Hindlimb muscle (tissue), 1 donor: ENCODE data around the gene PHLDB2. TPM values are rescaled to one million over a fixed set of nuclear protein-coding genes. Genes with fewer than 3 reads are reported as not detected.

Experiments used
- DNase-seq: peaks from one replicate; pipeline ENCODE4 v3.0.0-alpha.2; 2013
- polyA plus RNA-seq: library from polyadenylated mRNA; unstranded; fragments of 120-200 nt; gene quantifications from one replicate; pipeline ENCODE4 v1.2.1, GENCODE V29; 2013; ENCODE audit not compliant: insufficient read length

The PHLDB2 gene
- polyA plus RNA-seq, 1 donor = 50.5 TPM

DNA sequence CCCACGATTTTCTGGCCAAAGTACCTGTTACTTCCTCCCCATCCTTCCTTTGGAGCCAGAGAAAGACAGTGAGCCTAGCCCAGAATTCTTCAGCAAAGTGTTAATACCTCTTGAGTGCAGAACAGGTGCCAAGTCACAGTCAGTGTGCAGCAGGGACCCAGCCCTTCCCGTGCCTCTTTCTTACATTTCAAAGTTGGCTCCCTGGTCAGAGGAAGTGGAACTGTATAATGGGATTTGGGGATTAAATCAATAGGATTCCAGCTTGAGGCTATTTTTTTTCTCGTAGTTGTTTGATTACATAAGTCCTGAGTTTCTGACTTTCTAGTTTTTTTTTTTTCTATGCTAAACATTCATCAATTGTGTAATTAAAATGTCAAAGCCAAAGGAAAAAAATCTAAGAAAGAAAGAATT is 67.2 kb downstream of the PHLDB2 start:
- no peak for DNase-seq

DNA sequence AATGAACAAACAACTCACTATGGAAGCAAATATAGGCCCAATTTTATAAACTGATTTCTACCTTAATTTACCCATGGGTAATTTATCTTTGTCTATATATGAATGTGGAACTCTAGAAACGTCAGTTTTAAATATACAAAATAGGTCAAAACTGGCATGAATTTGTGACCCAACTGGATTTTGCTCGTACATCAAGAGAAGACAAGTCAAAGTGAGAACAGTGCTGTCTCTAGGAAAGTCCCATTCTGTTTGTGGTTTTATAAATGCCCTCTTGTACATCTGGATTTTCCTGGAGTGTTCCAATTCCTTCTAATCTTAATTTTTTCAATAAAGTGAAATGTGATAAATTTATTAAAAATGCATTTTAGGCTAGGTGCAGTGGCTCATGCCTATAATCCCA is 69.5 kb downstream of the PHLDB2 start:
- no peak for DNase-seq

DNA sequence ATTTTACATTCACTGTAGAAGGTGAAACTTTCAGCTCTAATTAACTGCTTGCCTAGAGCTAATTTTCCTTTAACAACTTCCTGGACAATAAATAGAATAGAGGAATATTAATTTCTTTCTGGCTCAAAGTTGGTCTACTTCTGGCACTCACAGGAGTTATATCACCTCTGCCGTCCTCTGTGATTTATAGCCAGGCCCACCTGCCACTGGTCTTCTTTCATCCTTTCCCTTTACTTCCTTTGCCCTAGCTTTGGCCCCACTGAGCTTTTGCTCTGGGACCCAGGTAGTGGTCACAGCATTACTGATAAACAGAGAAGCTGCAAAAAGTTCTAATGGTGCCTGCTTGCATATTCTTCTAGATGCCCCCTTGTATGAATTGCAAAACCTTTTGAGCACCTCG is 70.4 kb downstream of the PHLDB2 start:
- no peak for DNase-seq

DNA sequence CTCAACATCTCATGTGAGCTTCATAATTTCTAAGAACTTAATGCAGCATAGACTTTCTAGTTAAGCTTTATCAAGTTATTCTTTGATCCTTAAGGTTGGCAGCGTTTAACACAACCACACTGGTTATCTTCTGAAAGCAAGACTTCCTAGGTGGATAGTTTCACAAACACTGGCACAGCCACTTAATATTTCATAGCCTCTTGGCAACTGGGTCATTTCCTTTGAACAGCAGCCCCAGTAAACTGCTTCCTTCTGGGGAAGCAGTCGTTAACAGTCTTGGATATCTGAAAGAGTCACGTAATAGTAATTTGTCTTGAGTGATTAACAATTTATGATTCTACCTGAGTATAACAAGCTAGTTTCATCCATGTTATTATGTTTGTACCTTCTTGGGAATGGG is 73.9 kb downstream of the PHLDB2 start:
- DNase-seq = no peak

DNA sequence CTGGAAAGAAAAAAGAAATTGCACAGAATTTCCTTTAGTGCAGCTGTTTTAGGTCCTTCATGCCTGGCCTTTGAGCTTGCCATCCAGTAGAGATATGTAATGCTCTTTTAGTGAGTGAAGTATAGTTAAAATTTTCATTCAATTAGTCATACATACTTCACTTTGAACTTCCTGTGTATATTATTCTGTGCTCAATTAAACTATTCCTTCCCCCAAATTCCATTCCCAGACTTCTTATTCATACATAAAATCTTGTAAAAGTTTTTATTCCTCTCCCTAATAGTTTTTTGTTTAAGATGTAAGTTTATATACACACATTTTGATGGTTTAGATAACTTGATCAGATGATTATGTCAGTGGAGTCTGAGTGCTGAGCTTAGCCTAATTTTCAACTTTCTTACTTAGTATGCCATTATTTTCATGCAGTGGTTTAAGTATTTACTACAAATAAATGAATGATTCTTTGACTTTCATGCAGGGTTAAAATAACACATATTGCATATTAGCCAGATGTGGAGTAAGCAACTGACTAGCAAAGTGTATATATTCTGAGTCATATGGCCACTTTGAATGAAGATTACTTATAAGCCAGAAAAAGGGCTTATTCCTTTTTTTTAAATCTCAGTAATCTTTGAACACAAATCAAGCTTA is 77.3 kb downstream of the PHLDB2 start:
- no peak for DNase-seq

DNA sequence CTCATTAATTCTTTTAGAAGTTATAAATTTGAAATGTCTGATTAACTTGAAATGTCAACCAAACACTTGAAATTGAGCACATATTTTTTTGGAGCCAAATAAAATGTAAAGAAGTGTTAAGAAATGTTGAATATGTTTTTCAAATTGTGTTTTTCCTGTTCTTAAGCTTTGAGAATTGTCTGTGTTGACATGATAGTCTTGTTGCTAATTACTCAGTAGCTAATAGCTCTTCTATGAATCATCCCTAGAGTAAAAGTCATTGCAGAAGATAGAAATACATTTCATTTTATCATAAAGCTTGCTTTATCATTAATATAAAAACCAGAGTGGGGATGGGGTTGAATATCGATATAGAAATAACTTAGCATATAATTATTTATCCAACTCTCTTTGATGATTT is 77.9 kb downstream of the PHLDB2 start:
- no peak for DNase-seq

DNA sequence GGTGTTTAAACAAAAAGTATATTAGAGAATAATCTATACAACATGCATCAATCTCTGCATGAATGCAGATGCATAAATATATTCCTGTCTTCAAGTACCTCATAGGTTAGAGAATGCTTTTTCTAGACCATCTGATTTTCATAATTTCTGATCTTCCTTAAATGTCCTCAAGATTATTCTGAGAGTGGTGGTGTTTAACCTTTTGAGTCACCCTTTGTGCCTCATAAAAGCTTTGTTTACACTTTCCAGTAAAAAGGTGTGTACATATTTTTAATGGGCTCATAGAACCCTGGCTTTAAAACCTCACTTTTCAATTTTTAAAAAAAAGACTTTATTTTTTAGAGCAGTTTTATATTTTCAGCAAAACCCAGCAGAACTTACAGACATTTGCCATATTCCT is 78.8 kb downstream of the PHLDB2 start:
- no peak for DNase-seq

DNA sequence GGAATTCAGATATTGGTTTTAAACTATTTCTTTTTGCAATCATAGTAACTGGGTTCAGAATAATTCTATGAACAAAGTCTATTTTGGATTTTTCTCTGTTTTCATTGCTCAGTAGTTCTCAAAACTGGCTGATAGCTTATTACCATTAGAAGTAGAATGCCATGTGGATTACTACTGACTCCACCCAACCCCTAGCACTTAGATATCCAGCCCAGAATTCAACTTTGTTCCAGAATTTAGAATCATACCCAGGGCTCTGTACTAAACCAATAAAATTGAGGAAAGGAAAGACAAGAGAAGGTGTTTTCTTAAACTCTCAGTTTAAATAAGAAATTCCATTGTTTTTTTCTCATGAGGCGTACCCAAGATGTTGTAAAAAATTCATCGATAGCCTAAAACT is 80.8 kb downstream of the PHLDB2 start:
- DNase-seq = no peak

DNA sequence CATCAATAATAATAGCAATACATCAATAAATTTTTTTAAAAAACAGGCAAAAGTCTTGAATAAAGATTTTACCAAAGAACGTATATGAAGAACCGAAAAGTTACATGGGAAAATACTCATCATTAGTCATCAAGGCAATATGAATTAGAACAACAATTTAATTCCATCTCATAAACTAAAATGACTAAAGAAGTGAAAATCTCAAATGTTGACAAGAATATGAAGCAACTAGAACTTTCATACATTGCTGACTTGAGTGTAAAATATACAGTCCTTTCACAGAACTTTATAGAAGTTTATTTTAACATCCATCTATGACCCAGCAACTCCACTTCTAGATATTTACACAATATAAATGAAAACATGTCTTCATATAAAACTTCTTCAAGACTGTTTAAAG is 84.5 kb downstream of the PHLDB2 start:
- DNase-seq = no peak

DNA sequence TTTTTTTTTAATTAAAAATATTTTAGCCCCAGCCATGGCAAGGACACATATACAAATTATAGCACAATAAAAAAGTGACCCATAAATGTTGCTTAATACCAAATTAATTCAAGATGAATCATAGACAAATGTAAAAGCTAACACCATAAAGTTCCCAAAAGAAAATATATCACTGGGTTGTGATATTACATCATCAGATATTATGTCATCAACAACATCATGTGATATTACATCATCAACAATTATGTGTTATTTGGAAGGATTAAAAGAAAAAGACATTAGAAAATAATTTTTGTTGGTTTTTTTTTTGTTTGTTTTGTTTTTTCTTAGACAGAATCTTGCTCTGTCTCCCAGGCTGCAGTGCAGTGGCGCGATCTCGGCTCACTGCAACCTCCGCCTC is 85.3 kb downstream of the PHLDB2 start:
- no peak for DNase-seq

DNA sequence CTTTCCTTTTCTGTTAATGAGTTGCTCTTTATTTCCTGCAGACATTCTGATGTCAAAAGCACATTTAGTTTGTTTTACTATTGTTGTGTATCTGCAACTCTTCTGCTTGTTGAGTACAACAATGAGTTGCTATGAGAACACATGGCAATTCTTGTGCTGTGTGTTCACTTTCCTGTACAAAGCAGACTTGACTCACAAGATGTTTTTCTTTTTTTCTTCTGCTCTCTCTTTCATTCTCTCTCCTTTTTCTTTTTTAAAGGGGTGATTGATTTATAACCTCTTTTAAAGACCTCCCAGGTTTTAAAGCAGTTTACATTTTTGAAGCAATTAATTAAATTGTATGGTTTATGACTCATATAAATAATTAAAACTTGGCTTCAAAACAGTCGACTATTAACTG is 88.2 kb downstream of the PHLDB2 start:
- no peak for DNase-seq

DNA sequence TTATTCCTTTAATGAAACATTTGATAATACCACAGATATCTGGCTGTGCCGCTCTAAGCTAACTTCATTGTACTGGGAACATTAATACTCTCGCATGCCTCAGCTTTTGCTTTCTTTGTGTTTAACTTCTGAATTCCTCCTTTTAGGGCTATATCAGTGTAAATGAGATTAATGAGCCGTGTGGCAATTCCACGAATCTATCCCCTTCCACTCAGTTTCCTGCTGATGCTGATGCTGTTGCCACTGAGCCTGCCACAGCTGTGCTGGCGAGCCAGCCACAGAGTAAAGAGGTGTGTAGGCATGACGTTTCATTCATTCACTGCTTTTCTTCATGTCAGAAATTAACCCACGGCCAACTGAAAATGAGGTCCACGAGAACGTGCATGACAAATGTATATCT is 89.7 kb downstream of the PHLDB2 start:
- DNase-seq = no peak

DNA sequence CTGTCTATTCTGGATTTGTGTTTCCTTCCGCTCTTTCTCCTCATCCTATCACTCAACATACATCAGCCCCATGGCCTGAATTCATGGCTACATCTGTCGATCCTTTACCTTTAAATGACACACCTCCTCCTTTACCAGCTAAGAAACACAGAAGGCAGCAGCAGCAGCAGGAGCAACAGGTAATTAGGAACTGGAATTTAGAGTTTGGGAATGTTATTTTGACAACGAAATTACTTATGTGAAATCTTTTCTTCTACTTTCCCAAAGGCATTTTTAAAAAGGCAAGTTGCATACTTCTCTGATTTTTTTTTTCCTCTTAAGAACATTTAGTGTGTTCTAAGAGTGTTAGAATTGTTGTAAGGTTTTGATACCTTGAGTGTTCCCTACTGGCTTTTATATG is 90.6 kb downstream of the PHLDB2 start:
- no peak for DNase-seq

DNA sequence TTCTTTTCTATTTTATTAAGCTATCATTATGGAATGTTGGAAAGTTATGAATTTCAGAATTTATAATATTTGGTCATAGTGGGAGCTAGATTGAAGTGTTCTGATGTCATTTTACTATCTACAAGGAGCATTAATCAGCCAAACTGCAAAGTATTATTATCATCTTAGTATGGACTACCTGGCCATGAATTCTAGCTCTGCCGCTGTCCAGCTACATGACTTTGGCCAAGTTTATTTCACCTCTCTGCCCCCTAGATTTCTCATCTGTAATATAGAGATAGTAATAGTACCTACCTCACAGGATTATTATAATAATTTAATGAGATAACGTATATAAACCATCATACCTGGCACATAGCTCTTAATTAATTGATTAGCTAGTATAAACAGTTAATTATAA is 92.0 kb downstream of the PHLDB2 start:
- DNase-seq = no peak

DNA sequence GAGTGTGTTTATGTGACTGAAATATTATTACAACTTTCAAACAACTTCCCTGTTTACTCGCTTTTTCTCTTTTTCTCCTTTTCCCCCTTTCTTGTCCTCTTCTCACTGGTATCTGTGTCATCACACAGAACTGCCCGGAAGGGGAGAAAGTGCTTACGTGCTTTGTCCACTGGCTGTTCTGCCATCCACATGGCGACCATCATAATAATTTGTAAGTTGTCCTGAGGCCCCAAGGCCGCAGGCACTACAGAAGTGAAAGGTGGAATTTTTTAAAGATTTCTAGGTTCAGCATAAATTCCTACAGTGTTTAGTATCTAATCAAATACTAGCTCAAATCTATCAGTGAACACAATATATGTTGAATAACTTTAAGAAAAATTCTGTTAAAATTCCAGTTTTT is 93.0 kb downstream of the PHLDB2 start:
- no peak for DNase-seq

DNA sequence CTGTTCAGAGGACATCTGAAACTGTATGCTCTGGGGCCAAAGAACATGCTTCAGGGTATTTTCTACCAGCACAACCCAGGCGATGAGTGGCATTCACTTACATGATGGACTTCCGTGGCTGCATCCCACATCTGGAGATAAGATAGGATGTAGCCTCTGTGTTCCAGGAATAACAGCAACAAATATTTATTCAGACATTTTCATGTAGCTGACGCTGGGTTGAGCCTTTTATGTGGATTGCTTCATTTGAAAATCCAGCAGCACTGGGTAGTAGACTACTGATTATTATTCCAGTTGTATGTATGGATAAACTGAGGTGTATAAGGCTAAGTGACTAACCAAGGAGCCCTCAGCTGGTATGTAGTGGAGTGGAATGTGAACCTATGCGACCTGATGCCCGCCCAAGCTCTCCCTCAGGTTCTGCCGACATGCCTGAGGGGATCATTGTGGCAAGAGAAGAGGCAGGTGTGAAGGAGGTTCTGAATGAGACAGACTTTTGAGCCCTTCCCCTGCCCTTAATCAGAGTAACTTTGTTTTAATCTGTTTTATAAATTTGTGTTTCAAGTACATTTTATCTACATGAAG is 93.9 kb downstream of the PHLDB2 start:
- DNase-seq = no peak

DNA sequence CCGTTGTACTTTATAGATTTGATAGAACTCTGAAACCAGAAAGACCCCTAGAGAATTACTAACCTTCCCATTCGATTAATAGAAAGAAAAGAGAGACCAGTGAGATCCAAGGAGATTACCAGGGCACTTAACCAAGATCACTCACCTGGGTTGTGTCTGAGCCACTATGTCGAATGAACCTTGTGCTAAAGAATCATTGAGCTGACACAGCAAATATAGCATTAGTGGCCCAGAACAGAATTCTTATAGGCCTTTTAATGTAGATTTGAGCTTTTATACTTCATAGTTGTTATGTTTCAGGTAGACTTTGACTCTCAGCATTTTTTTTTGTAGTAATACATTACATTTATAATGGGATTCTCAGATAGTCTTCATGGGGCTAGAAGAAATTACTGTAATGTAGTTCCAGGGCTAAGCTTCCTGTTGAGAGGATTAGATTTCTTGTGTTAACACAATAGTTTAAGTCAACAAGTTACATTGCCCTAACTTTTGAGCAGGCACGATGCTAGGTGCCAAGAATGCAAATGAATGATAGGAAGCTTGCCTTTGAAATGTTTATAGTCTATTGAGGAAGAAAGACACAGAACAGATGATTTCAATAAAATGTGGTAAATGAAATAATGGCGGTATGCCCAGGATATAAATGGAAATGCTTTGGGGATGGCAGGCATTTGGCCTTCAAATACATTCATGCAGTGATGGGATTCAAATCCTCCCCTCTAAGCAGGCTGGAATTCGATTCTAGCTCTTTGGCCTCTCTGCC is 95.3 kb downstream of the PHLDB2 start:
- no peak for DNase-seq

DNA sequence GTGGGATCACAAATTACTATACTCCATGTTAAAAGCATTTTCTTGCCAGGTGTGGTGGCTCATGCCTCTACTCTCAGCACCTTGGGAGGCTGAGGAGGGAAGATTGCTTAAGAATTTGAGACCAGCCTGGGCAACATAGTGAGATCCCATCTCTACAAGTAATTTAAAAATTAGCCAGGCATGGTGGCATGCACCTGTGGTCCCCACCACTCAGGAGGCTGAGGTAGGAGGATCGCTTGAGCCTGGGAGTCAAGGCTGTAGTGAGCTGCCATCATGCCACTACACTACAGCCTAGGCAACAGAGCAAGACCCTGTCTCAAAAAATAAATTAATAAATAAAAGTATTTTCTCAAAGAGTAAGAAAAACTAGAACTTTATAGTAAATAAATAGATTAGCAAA is 96.8 kb downstream of the PHLDB2 start:
- no peak for DNase-seq

DNA sequence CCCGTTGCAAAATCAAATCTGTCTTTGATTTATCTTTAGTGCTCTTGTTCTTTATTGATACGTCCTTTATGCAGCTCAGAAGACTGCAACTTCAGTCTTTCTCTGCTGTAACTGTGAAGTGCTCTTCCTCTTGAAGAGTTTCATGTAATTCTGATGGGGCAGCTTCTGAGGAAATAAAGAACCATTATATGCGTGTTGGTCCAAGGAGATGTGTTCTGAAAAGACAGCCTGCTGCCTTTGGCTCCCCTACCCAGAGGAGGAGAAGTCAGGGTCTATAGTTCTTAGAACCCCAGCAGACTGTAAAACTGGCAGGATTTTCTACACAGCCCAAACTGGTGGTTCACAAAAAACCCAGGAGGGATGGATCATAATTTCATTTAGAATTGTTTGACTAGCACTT is 97.4 kb downstream of the PHLDB2 start:
- no peak for DNase-seq

DNA sequence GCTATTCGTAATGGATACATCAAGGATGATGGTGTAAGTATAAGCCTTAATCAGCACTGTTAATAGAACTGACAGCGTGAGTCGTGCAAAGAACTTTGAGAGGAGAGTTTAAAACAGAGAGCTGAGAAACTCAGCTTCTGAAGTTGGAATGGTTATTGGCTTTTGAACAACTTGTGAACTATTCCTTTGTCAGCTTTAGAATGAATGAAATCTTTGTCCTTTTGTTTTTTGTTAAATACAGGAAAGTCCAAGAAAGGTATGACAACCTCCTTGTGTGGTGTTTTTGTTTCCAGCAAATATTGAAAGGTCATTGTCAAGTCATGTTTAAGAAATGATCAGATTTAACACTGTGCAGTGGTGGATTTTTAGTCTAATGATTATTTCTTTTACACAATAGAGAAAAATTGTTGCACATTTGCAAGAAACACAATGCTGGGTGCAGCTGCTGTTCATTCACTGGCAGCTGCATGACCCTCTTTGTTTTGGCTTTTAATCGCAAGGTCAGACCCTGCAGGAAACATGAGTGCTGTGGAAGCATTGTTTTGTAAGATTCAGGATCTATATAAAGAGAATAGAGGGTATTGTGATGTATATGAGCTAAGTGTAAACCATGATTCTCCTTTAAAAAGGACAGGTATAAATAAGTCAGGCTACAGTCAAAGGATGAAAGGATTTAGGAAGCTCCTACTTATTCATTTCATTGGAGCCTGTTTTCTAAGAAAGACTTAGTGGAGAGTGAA is 98.1 kb downstream of the PHLDB2 start:
- no peak for DNase-seq

DNA sequence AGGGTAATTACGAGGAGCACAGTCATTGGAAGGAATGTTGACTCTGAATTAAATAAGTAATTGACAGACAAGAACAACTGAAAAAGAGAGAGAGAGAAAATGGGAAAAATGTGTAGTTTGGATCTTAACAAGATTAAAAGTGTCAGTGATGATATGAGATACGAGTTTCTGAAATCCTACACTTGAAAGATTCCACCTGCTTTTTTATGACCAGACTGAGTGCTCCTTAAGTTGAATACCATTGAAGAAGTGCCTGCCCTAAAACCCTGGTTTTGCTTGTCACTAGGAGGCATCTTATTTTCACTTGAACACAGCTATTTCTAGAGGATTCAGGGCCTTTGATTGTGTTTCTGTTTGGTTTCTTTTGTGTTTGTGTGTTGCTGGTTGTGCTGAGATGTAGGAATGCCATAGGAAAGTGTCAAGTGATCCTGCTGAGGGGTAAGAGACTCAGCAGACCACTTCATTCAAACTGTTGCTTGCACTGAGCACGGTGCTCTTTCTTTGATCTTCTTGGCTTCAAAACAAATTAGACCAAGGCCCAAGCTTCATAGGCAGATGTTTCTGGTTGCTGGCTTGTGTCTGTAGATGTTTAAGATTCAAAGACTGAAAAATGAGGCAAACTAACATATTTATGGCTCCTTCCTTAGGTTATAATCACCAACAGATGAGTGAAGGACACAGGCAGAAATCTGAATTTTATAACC is 102.5 kb downstream of the PHLDB2 start:
- no peak for DNase-seq

DNA sequence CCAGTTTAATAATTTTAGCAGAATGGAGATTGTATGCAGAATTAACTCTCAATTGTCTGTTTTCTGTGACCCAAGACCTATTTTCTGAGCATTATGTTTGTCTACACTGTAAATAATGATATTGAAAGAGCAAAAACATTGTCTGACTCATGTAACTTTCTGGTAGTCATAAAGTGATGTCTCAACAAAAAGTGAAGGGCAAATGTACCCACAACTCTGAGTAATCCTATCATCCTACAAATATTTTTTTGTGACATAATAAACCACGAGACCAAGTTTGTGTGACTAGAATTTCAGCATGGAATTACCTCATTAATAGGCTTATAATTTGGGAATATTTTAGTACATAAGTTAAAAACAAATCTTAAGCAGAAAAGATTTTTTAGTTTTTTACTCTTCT is 104.4 kb downstream of the PHLDB2 start:
- no peak for DNase-seq

DNA sequence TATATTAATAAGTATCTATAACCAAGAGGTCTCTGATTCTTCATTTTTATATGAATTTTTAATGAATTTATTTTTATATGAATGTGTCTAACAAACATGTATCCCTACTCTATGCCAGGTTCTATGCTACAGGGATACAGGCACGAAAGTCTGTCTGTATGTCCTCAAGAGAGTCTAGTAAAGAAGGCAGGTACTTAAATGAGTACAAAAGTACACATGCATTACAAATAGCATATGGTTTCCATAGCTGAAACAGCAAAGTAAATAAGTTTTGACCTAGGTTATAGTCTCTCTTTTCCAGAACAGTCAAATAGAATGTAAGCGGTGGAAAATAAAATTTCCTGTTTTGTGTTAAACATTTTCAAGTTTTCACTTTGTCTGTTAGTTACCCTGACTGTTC is 106.4 kb downstream of the PHLDB2 start:
- DNase-seq = no peak
